ENCODE results near the gene PTPRO.

PTPRO gene

DNA sequence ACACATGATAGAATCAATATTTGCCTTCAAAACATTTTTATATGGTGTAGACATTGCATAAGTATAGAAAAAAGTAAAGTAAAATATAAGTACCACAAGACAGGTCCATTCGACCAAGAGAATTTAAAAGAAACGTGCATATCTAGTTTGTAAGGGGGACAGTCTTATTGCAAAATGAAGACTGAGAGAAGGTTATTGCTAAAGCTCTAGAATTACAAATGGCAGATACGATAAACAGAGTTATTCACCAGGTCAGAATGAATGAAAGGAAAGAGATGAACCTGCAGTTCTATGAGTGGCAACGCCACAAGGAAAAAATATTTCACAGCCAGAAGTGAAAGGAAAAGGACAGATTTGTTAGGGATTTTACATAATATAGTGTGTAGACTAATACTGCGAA, 224.8 kb downstream of the PTPRO start:
- Mint-ChIP-seq H3K4me1 (no peaks in the 10 kb centered on the region), H3K36me3 (ENCODE audit: low read depth) (peaks cover 5% of the 10 kb centered on the region), H3K27me3 (ENCODE audit: low read depth) (no peaks in the 10 kb centered on the region), H3K9me3 (no peaks in the 10 kb centered on the region), H3K27ac (no peak overlapping the region), H3K4me3 (no peak overlapping the region)
- TF ChIP-seq, protein P1, sequence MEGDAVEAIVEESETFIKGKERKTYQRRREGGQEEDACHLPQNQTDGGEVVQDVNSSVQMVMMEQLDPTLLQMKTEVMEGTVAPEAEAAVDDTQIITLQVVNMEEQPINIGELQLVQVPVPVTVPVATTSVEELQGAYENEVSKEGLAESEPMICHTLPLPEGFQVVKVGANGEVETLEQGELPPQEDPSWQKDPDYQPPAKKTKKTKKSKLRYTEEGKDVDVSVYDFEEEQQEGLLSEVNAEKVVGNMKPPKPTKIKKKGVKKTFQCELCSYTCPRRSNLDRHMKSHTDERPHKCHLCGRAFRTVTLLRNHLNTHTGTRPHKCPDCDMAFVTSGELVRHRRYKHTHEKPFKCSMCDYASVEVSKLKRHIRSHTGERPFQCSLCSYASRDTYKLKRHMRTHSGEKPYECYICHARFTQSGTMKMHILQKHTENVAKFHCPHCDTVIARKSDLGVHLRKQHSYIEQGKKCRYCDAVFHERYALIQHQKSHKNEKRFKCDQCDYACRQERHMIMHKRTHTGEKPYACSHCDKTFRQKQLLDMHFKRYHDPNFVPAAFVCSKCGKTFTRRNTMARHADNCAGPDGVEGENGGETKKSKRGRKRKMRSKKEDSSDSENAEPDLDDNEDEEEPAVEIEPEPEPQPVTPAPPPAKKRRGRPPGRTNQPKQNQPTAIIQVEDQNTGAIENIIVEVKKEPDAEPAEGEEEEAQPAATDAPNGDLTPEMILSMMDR (IDR thresholded peaks at IDR 0.05; ENCODE audit: unreplicated experiment in 3 of 3) = no peak

DNA sequence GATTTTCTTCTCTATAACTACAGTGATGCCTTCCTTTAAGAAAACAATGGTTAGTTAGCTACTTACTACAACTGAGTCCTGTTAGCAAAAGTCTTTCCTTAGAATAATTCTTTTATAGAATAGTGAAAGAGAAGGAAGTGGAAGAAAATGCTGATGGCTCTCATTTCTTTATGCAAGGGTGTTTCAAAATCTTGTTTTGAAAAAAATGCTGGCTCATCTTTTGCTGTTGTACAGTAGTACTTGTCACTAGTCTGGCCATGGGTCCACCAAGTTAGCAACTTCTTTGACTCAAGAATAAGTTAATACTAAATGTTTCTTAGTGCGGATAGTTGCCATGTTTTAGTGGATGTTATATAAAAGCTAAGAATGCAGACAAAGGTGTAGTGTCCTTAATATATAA, 225.4 kb downstream of the PTPRO start:
- H3K4me1 Mint-ChIP-seq = no peaks in the 10 kb centered on the region
- no peaks in the 10 kb centered on the region for H3K27me3 Mint-ChIP-seq (ENCODE audit: low read depth)

DNA sequence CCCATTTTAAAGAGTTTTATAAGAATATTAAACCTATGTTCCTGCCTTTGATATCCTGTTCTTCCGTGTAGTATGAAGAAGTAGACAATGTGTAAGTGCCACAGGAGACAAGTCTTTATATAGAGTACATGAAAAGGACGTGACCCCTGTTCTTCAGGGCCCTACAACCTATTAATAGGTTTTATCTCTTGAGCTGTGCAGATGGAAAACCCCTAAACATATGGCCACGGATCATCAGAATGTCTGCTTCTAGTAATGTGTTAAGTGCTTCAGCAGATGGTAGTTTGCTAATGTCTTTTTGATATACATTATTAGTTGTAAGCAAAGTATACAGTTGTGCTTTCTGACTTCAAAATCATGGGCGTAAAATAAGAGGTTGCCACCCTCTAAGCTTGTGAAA, 228.5 kb downstream of the PTPRO start:
- TF ChIP-seq, protein P1 (IDR thresholded peaks at IDR 0.05; ENCODE audit: unreplicated experiment in 3 of 3) = no peak
- Mint-ChIP-seq H3K4me1 (no peaks in the 10 kb centered on the region), H3K9me3 (no peaks in the 10 kb centered on the region), H3K4me3 (no peak overlapping the region), H3K27ac (no peak overlapping the region), H3K36me3 (ENCODE audit: low read depth) (peaks cover 10% of the 10 kb centered on the region), H3K27me3 (ENCODE audit: low read depth) (no peaks in the 10 kb centered on the region)

More for the DNA sequence above, 225.4 kb downstream of the PTPRO start:
- Mint-ChIP-seq H3K27ac (no peak overlapping the region), H3K36me3 (ENCODE audit: low read depth) (peaks cover 5% of the 10 kb centered on the region), H3K4me3 (no peak overlapping the region), H3K9me3 (no peaks in the 10 kb centered on the region)
- TF ChIP-seq, protein P1 (IDR thresholded peaks at IDR 0.05; ENCODE audit: unreplicated experiment in 3 of 3) = no peak

DNA sequence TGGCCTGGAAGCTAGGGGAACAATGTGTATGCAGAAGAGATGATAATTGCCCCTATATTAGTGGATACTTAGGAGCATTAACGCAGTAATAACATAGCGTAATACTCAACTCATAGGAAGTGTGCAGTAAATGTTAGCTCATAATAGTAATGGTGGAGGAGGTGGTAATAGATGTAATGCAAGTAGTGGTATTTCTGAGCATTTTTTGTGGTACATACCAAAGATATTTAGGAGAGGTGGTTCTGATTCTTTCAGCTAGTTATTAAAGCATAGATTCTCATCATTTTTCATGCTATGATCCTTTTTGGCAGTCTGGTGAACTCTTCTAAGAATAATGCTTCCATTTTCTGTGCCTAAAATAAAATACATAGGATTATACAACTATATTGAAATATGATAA, 233.1 kb downstream of the PTPRO start:
- Mint-ChIP-seq H3K4me3 (no peak overlapping the region), H3K4me1 (peaks cover 14% of the 10 kb centered on the region), H3K27me3 (ENCODE audit: low read depth) (no peaks in the 10 kb centered on the region), H3K27ac (no peak overlapping the region), H3K36me3 (ENCODE audit: low read depth) (peaks cover 8% of the 10 kb centered on the region), H3K9me3 (no peaks in the 10 kb centered on the region)
- TF ChIP-seq, protein P1 (IDR thresholded peaks at IDR 0.05; ENCODE audit: unreplicated experiment in 3 of 3) = no peak

DNA sequence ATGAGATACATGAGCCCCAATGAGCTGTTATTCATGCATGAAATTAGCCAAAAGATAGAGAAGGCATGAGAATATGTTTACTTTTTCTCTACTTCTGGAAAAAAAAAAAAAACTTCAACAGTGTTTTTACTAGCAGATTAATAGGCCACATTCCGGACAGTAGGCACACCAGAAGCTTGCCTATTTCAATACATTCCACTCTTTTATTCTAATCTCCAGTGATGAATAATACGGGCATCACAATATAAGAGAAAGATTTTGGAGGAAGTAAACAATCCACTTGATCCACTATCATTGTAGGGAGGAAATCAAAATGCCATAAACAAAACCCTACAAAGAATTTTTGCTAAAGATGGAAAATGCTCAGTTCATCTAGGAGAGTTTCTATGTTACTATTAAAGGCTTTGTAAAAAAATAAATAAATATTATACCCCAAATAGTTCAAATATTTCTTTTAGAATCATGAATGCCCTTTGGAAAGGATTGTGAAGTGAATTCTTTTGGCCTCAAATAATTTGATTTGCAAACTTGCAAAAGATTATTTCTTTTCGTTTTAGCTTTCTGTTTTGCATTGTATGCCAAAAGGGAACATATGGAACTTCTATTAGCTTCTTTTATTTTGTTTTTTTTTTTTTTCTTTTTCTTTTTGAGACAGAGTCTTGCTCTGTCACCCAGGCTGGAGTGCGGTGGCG, 234.2 kb downstream of the PTPRO start:
- Mint-ChIP-seq H3K27ac (no peak overlapping the region), H3K36me3 (ENCODE audit: low read depth) (peaks cover 8% of the 10 kb centered on the region), H3K27me3 (ENCODE audit: low read depth) (no peaks in the 10 kb centered on the region), H3K4me3 (no peak overlapping the region), H3K4me1 (peaks cover 14% of the 10 kb centered on the region), H3K9me3 (no peaks in the 10 kb centered on the region)
- TF ChIP-seq, protein P1 (IDR thresholded peaks at IDR 0.05; ENCODE audit: unreplicated experiment in 3 of 3) = no peak

DNA sequence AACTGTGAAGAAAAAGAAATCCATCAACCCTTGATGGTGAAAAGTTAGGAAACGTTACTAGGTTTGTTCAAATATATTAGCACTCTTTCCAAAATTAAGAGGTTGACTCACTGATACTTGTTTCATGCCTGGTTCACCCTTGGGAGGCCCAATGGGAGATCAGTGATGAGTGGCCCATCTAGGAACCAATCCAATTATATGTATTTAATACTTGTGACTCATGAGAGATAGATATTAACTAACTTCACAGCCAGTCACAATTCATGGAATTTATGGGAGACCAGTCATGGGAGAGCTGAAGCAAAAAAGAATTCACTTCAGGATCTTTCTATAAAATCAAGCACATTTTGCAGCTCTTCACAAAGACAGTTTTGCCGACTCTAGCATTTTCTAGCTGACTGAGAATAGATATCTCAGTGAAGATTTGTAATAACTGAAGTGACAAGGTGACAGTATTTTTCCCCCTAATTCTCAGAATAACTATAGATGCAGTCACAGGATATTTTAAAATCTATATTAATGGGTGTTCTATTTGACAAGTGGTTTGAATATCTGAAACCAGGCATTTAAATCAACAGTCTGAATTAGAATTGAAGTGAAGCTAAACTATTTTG, 236.7 kb downstream of the PTPRO start:
- Mint-ChIP-seq H3K27ac (peak overlapping the region; percentile 46 to 55 (median 55)), H3K27me3 (ENCODE audit: low read depth) (no peaks in the 10 kb centered on the region), H3K36me3 (ENCODE audit: low read depth) (peaks cover 3% of the 10 kb centered on the region), H3K9me3 (no peaks in the 10 kb centered on the region), H3K4me1 (peaks cover 32% of the 10 kb centered on the region), H3K4me3 (no peak overlapping the region)
- TF ChIP-seq, protein P1 (IDR thresholded peaks at IDR 0.05; ENCODE audit: unreplicated experiment in 3 of 3) = no peak
